ENCODE data around the gene PFDN5.

Gene PFDN5

DNA sequence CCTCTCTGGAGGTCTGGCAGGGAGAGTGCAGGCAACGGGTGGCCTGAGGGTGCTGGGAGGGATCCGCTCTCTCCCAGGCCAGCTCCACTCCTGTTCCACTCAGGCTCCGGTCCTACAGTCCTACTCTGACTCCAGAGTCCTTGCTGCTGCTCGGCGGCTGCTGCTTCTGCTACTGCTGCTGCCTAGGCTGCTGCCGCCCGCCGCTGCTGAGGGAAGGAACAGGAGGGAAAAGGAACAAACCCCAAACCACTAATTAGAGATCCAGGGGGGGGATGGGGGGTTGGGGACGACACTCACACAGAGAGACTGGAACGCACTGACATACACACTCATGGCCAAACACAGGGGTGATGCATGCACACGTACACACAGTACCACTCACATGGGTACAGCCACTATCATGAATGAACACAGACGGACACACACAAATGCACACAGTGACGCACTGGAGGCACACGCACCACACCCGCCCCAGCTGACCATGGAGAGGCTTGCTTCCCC, 40.9 kb downstream of the PFDN5 start, which contains the start of gene SP7:
SP7 (minus strand) TSS at position 174 of the 501 bp plus-strand sequence. CDS start 708 bp downstream, outside the sequence.
- Histone ChIP-seq H3K27me3 (ENCODE audit: control insufficient read depth in 5 of 5, insufficient read depth in 4 of 5, low read length in 5 of 5) (peaks cover 5 to 61% (median 43%) of the 10 kb centered on the region in 5 donors), H3K4me1 (ENCODE audit: control insufficient read depth in 5 of 5, insufficient read depth in 5 of 5, low read length in 5 of 5) (peaks cover 0 to 4% (median 0%) of the 10 kb centered on the region in 5 donors), H3K27ac (ENCODE audit: low read depth, low read length) (no peak within 1 kb of the TSS), H3K4me3 (ENCODE audit: low read depth in 1 of 5, low read length in 5 of 5) (no peak within 1 kb of the TSS), H3K9me3 (ENCODE audit: control insufficient read depth in 5 of 5, low read length in 5 of 5) (no peaks in the 10 kb centered on the region), H3K9ac (ENCODE audit: low read length in 5 of 5) (no peak within 1 kb of the TSS), H3K36me3 (ENCODE audit: control insufficient read depth in 5 of 5, insufficient read depth in 5 of 5, low read length in 5 of 5) (no peaks in the 10 kb centered on the region)

DNA sequence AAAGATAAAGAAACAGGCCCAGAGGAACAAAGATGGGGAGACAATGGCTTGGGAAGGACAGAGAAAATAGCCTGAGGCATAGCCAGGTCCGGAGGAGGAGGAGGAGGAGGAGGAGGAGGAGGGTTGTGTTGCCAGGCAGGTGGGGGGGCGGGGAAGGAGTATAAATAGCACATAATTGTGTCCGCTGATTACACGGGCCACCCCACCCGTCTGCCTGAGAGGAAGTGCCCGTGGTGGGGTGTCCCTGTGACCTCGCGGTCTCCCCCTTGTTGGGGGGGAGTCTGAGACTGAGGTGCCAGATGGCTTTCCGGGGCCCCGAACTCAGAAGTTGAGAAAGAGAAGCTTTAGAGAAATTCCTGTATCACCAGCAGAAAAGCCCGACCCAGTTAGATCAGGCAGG, 42.7 kb downstream of the PFDN5 start:
- no peaks in the 10 kb centered on the region for H3K9me3 ChIP-seq (ENCODE audit: control insufficient read depth in 5 of 5, low read length in 5 of 5)
- H3K36me3 ChIP-seq (ENCODE audit: control insufficient read depth in 5 of 5, insufficient read depth in 5 of 5, low read length in 5 of 5), result no peaks in the 10 kb centered on the region
- H3K27ac ChIP-seq (ENCODE audit: low read depth, low read length), result no peak overlapping the region
- peaks cover 5 to 54% (median 41%) of the 10 kb centered on the region in 5 donors for H3K27me3 ChIP-seq (ENCODE audit: control insufficient read depth in 5 of 5, insufficient read depth in 4 of 5, low read length in 5 of 5)
- no peak overlapping the region for H3K9ac ChIP-seq (ENCODE audit: low read length in 5 of 5)
- peaks cover 0 to 4% (median 0%) of the 10 kb centered on the region in 5 donors for H3K4me1 ChIP-seq (ENCODE audit: control insufficient read depth in 5 of 5, insufficient read depth in 5 of 5, low read length in 5 of 5)
- no peak overlapping the region for H3K4me3 ChIP-seq (ENCODE audit: low read depth in 1 of 5, low read length in 5 of 5)

DNA sequence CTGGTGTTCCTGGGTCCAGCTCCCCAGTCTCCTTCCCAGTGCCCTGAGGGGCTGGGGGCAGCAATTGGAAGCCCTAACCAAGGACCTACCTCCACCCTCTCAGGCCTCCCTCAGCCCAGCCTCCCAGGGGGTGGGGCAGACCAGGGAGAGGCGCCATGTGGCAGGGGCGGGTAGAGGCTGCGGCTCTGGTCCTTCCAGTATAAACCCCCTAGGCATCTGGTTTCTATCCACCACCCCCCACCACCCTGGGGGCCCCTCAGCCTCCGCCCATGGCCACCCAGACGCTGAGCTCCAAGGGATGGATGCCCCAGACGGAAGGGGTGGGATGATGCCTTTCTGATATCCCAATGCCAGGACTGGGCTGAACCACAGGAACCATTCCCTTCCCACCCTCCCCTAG, 43.6 kb downstream of the PFDN5 start:
- H3K4me1 ChIP-seq (ENCODE audit: control insufficient read depth in 5 of 5, insufficient read depth in 5 of 5, low read length in 5 of 5), result peaks cover 0 to 4% (median 0%) of the 10 kb centered on the region in 5 donors
- no peak overlapping the region for H3K27ac ChIP-seq (ENCODE audit: low read depth, low read length)
- no peaks in the 10 kb centered on the region for H3K36me3 ChIP-seq (ENCODE audit: control insufficient read depth in 5 of 5, insufficient read depth in 5 of 5, low read length in 5 of 5)
- no peak overlapping the region for H3K4me3 ChIP-seq (ENCODE audit: low read depth in 1 of 5, low read length in 5 of 5)
- H3K27me3 ChIP-seq (ENCODE audit: control insufficient read depth in 5 of 5, insufficient read depth in 4 of 5, low read length in 5 of 5), result peaks cover 5 to 47% (median 34%) of the 10 kb centered on the region in 5 donors
- no peaks in the 10 kb centered on the region for H3K9me3 ChIP-seq (ENCODE audit: control insufficient read depth in 5 of 5, low read length in 5 of 5)
- no peak overlapping the region for H3K9ac ChIP-seq (ENCODE audit: low read length in 5 of 5)

DNA sequence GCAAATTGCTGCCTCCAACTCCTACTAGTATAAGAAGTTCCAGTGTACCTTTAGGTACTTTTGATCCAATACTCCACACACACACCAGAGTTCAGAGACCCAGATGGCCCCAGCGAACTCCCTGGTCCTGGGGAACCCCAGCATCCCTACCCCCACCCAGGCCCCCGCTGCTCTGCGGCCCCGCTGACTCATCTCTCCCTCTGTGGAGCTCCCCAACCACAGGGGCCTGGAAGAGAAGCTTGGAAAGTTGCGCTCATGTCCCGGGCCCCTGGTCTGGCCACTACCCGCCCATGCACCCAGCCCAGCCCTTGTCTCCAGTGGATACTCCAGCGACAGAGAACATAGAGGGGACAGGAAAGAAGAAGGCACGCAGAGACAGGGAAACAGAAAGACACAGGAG, 45.1 kb downstream of the PFDN5 start:
- no peak overlapping the region for H3K4me3 ChIP-seq (ENCODE audit: low read depth in 1 of 5, low read length in 5 of 5)
- H3K4me1 ChIP-seq (ENCODE audit: control insufficient read depth in 5 of 5, insufficient read depth in 5 of 5, low read length in 5 of 5), result peaks cover 0 to 17% (median 11%) of the 10 kb centered on the region in 5 donors
- no peaks in the 10 kb centered on the region for H3K9me3 ChIP-seq (ENCODE audit: control insufficient read depth in 5 of 5, low read length in 5 of 5)
- peaks cover 5 to 35% (median 30%) of the 10 kb centered on the region in 5 donors for H3K27me3 ChIP-seq (ENCODE audit: control insufficient read depth in 5 of 5, insufficient read depth in 4 of 5, low read length in 5 of 5)
- no peak overlapping the region for H3K9ac ChIP-seq (ENCODE audit: low read length in 5 of 5)
- no peaks in the 10 kb centered on the region for H3K36me3 ChIP-seq (ENCODE audit: control insufficient read depth in 5 of 5, insufficient read depth in 5 of 5, low read length in 5 of 5)
- H3K27ac ChIP-seq (ENCODE audit: low read depth, low read length), result no peak overlapping the region

GRCh38 chr12:53343449-53343848, 48.1 kb downstream of the PFDN5 start:
- Histone ChIP-seq H3K27me3 (ENCODE audit: control insufficient read depth in 5 of 5, insufficient read depth in 4 of 5, low read length in 5 of 5) (peaks cover 0 to 8% (median 4%) of the 10 kb centered on the region in 5 donors), H3K36me3 (ENCODE audit: control insufficient read depth in 5 of 5, insufficient read depth in 5 of 5, low read length in 5 of 5) (no peaks in the 10 kb centered on the region), H3K4me1 (ENCODE audit: control insufficient read depth in 5 of 5, insufficient read depth in 5 of 5, low read length in 5 of 5) (peaks cover 3 to 26% (median 19%) of the 10 kb centered on the region in 5 donors), H3K27ac (ENCODE audit: low read depth, low read length) (no peak overlapping the region), H3K9me3 (ENCODE audit: control insufficient read depth in 5 of 5, low read length in 5 of 5) (no peaks in the 10 kb centered on the region), H3K4me3 (ENCODE audit: low read depth in 1 of 5, low read length in 5 of 5) (no peak overlapping the region), H3K9ac (ENCODE audit: low read length in 5 of 5) (no peak overlapping the region)

- no peak overlapping the region for H3K9ac ChIP-seq (ENCODE audit: low read length in 5 of 5)
- peak overlapping the region in 3 of 5 donors; percentile 63 to 83 (median 77) for H3K4me3 ChIP-seq (ENCODE audit: low read depth in 1 of 5, low read length in 5 of 5)
- H3K27ac ChIP-seq (ENCODE audit: low read depth, low read length), result no peak overlapping the region
- no peaks in the 10 kb centered on the region for H3K36me3 ChIP-seq (ENCODE audit: control insufficient read depth in 5 of 5, insufficient read depth in 5 of 5, low read length in 5 of 5)
- peaks cover 3 to 27% (median 19%) of the 10 kb centered on the region in 5 donors for H3K4me1 ChIP-seq (ENCODE audit: control insufficient read depth in 5 of 5, insufficient read depth in 5 of 5, low read length in 5 of 5)
- H3K27me3 ChIP-seq (ENCODE audit: control insufficient read depth in 5 of 5, insufficient read depth in 4 of 5, low read length in 5 of 5), result peaks cover 0 to 3% (median 0%) of the 10 kb centered on the region in 5 donors
- no peaks in the 10 kb centered on the region for H3K9me3 ChIP-seq (ENCODE audit: control insufficient read depth in 5 of 5, low read length in 5 of 5)
Measured at GRCh38 chr12:53343969-53344368, 48.6 kb downstream of the PFDN5 start.

- peaks cover 3 to 27% (median 19%) of the 10 kb centered on the region in 5 donors for H3K4me1 ChIP-seq (ENCODE audit: control insufficient read depth in 5 of 5, insufficient read depth in 5 of 5, low read length in 5 of 5)
- H3K9ac ChIP-seq (ENCODE audit: low read length in 5 of 5), result peak overlapping the region in 1 of 5 donors; percentile 67
- no peaks in the 10 kb centered on the region for H3K9me3 ChIP-seq (ENCODE audit: control insufficient read depth in 5 of 5, low read length in 5 of 5)
- peak overlapping the region; percentile 49 to 83 (median 63) for H3K4me3 ChIP-seq (ENCODE audit: low read depth in 1 of 5, low read length in 5 of 5)
- H3K27me3 ChIP-seq (ENCODE audit: control insufficient read depth in 5 of 5, insufficient read depth in 4 of 5, low read length in 5 of 5), result no peaks in the 10 kb centered on the region
- H3K27ac ChIP-seq (ENCODE audit: low read depth, low read length), result no peak overlapping the region
- no peaks in the 10 kb centered on the region for H3K36me3 ChIP-seq (ENCODE audit: control insufficient read depth in 5 of 5, insufficient read depth in 5 of 5, low read length in 5 of 5)
Measured at GRCh38 chr12:53344487-53344823, 49.1 kb downstream of the PFDN5 start.

DNA sequence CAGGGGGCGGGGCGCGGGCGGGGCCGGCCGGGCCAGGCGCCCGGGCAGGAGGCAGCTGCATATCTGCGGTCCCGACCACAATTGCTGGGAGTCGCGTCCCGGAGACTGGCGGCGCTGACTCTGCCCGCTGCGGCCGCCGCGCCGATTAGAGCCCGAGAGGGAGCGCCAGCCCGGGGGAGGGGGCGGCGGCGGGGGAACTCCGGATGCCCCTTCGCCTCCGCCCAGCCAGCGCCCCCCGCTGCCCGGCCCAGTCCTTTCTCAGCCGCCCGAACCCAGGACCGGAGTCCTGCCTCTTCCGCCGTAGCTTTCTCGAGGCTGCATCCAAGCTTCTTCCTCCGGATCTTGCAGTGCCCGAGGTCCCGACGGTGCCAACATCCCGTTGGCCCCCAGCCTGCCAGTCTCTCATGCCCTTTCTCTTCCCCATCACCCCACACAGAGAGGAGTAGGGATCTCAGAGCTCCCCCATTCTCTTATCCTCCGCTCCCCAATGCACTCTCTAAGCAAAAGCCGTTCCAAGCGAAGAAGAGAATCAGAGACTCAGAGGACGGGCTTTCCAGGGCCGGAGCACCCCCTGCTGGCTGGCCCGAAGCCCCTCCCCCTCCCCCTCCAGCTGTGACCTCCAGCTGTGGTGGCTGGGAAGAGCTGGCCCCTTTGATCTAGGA, 49.6 kb downstream of the PFDN5 start:
- no peaks in the 10 kb centered on the region for H3K9me3 ChIP-seq (ENCODE audit: control insufficient read depth in 5 of 5, low read length in 5 of 5)
- peak overlapping the region; percentile 60 for H3K27ac ChIP-seq (ENCODE audit: low read depth, low read length)
- peak overlapping the region in 4 of 5 donors; percentile 77 to 82 (median 79) for H3K9ac ChIP-seq (ENCODE audit: low read length in 5 of 5)
- peak overlapping the region; percentile 63 to 84 (median 79) for H3K4me3 ChIP-seq (ENCODE audit: low read depth in 1 of 5, low read length in 5 of 5)
- no peaks in the 10 kb centered on the region for H3K27me3 ChIP-seq (ENCODE audit: control insufficient read depth in 5 of 5, insufficient read depth in 4 of 5, low read length in 5 of 5)
- peaks cover 3 to 27% (median 19%) of the 10 kb centered on the region in 5 donors for H3K4me1 ChIP-seq (ENCODE audit: control insufficient read depth in 5 of 5, insufficient read depth in 5 of 5, low read length in 5 of 5)
- no peaks in the 10 kb centered on the region for H3K36me3 ChIP-seq (ENCODE audit: control insufficient read depth in 5 of 5, insufficient read depth in 5 of 5, low read length in 5 of 5)

- H3K4me1 ChIP-seq (ENCODE audit: control insufficient read depth in 5 of 5, insufficient read depth in 5 of 5, low read length in 5 of 5), result peaks cover 3 to 27% (median 19%) of the 10 kb centered on the region in 5 donors
- H3K9ac ChIP-seq (ENCODE audit: low read length in 5 of 5), result peak overlapping the region in 3 of 5 donors; percentile 11 to 21 (median 20)
- peak overlapping the region in 4 of 5 donors; percentile 77 to 84 (median 81) for H3K4me3 ChIP-seq (ENCODE audit: low read depth in 1 of 5, low read length in 5 of 5)
- H3K36me3 ChIP-seq (ENCODE audit: control insufficient read depth in 5 of 5, insufficient read depth in 5 of 5, low read length in 5 of 5), result no peaks in the 10 kb centered on the region
- no peaks in the 10 kb centered on the region for H3K9me3 ChIP-seq (ENCODE audit: control insufficient read depth in 5 of 5, low read length in 5 of 5)
- peak overlapping the region; percentile 60 for H3K27ac ChIP-seq (ENCODE audit: low read depth, low read length)
- no peaks in the 10 kb centered on the region for H3K27me3 ChIP-seq (ENCODE audit: control insufficient read depth in 5 of 5, insufficient read depth in 4 of 5, low read length in 5 of 5)
Measured at GRCh38 chr12:53345486-53346188, 50.3 kb downstream of the PFDN5 start.

- H3K36me3 ChIP-seq (ENCODE audit: control insufficient read depth in 5 of 5, insufficient read depth in 5 of 5, low read length in 5 of 5), result no peaks in the 10 kb centered on the region
- peaks cover 3 to 27% (median 19%) of the 10 kb centered on the region in 5 donors for H3K4me1 ChIP-seq (ENCODE audit: control insufficient read depth in 5 of 5, insufficient read depth in 5 of 5, low read length in 5 of 5)
- no peaks in the 10 kb centered on the region for H3K9me3 ChIP-seq (ENCODE audit: control insufficient read depth in 5 of 5, low read length in 5 of 5)
- peak overlapping the region; percentile 60 for H3K27ac ChIP-seq (ENCODE audit: low read depth, low read length)
- H3K27me3 ChIP-seq (ENCODE audit: control insufficient read depth in 5 of 5, insufficient read depth in 4 of 5, low read length in 5 of 5), result no peaks in the 10 kb centered on the region
- H3K4me3 ChIP-seq (ENCODE audit: low read depth in 1 of 5, low read length in 5 of 5), result no peak overlapping the region
- no peak overlapping the region for H3K9ac ChIP-seq (ENCODE audit: low read length in 5 of 5)
Measured at GRCh38 chr12:53346491-53346890, 51.1 kb downstream of the PFDN5 start.
